IPS DF 4.7 (cell line): ENCODE results near the gene TTC21A.

ENCODE experiments used
- DNase-seq: peaks from one replicate; pipeline ENCODE4 v3.0.0-alpha.2; 2013; ENCODE audit warnings: low spot score; ENCODE audit errors: extremely low read depth

The TTC21A gene

DNA sequence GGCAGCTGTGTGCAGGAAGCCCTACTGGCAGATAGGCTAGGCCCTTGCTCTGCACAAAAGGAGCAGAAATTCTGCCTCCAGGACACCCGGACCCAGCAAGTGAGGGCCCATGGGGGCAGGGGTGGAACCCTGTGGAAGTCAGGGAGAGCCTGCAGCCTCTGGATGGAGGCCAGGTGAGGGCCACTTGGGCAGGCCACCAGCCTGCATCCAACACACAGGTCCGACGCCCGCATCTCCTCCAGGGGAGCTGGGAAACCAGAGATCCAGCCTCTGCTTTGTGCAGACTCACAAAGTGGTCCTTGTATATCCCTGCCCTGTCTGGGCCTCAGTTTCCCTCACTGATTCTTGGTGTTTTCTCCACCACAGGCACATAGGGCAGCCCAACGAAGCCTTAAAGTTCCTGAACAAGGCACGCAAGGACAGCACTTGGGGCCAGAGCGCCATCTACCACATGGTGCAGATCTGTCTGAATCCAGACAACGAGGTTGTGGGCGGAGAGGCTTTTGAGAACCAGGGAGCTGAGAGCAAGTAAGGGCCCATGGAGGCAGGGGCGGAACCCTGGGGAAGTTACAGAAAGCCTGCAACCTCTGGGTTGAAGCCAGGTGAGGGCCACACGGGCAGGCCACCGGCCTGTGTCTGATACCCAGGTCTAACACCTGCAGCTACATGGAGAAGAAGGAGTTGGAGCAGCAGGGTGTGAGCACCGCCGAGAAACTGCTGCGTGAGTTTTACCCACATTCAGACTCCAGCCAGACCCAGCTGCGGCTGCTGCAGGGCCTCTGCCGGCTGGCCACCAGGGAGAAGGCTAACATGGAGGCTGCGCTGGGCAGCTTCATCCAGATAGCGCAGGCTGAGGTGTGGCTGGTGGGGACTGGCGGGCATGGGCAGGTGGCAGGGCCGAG is 29.3 kb downstream of the TTC21A start:
- DNase-seq = no peak

DNA sequence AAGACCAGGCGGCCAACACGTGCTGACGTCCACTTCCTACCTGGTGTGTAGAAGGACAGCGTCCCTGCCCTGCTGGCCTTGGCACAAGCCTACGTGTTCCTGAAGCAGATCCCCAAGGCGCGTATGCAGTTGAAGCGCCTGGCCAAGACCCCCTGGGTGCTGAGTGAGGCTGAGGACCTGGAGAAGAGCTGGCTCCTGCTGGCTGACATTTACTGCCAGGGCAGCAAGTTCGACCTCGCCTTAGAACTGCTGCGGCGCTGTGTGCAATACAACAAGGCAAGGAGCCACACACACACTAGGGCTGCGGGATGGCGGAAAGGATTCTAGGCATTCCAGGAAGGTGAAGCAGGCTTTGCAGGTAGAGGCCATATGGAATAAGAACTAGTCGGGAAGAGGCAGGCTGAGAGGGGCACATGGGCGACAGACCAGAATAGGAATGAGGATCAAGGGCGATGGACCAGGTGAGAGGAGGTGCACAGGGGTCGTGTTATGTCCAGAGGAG is 30.0 kb downstream of the TTC21A start:
- DNase-seq = no peak

- no peak for DNase-seq
Observed at GRCh38 chr3:39137991-39138803, 30.7 kb downstream of the TTC21A start.

GRCh38 chr3:39138804-39139415 is 31.4 kb downstream of the TTC21A start:
- no peak for DNase-seq

DNA sequence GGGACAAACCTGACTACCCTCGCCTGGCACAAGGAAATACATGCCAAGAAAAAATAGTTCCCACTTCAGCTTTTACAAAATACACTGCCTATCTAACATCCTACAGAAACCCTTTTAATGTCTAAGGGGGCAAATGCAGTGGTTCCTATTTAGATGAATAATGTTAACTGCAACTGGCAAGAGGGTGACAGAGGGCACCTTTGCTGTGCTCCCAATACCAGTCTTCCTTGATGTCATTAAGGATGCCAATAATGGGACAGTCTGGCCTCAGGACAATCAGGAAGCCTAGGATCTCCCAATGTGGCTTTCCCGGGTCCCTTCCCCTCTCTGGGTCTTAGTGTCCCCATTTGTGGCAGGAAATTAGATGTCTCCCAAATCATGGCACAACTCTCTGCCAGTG is 32.0 kb downstream of the TTC21A start:
- no peak for DNase-seq

GRCh38 chr3:39140341-39140971 is 33.0 kb downstream of the TTC21A start:
- no peak for DNase-seq

GRCh38 chr3:39141171-39141995 is 33.9 kb downstream of the TTC21A start:
- no peak for DNase-seq

- DNase-seq = no peak
Observed at GRCh38 chr3:39142067-39142466, 34.6 kb downstream of the TTC21A start.

DNA sequence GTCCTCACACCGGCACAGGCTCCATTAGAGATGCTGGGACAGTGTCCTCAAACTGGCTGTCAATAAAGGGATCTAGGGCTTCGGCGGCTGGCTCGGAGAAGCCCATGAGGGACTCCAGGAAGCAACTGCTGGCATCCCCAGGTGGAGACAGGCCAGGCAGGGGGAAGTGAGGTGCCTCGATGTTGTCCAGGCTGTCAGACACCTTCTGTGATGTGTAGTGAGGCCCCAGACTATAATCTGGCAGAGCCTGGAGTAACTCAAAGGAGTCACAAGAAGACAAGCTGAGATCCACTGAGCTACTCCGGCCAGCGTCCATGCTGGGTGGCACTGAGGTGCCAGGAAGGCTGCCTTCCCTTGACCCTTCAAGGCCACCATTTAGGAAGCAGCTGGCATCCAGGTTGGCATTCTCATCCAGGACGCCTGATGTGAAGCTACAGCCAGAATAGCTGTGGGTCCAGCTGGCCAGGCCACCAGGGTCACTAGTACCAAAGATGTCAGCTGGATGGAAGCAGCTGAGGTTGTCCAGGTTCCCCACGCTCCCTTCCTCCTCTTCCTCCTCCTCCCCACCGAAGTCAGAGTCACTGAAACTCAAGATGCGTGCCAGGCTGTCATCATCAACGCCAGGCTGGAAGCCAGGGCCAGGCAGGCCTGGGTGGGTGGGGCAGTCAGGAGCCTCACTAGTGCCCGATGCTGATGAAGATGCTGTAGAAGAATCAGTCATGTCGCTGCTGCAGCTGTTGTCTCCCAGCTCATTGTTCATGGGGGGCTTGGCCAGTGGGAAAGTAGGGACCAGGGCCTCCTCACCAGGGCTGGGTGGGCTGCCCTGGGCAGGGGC is 35.8 kb downstream of the TTC21A start:
- no peak for DNase-seq

DNA sequence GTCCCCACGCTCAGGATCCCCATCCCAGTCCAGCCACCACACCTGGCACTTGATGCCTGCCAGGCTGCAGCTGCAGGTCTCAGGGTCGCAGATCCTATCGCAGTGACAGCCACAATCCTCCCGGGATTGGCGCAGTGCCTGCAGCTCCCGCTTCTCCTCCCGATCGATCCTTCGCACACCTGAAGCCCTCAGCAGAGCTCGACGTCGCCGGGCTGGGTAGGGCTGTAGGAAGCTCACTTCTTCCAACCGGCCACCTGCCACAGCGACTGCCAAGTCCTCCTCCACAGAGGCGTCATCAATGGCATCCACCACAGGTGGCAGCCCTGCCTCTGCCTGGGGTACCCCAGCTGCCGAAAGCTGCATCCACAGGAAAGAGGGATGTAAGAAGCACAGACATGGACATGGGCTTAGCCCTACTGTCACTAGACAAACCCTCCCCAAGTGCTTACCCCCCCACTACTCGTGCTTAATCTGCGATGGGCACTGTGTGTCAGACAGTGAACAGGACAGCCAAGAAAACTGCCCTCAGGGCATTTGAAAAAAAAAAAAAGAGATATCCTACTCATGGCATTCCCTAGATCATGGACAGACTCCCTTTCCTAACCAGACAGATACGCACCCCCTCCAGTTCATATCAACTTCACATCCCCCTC is 36.7 kb downstream of the TTC21A start:
- no peak for DNase-seq

DNA sequence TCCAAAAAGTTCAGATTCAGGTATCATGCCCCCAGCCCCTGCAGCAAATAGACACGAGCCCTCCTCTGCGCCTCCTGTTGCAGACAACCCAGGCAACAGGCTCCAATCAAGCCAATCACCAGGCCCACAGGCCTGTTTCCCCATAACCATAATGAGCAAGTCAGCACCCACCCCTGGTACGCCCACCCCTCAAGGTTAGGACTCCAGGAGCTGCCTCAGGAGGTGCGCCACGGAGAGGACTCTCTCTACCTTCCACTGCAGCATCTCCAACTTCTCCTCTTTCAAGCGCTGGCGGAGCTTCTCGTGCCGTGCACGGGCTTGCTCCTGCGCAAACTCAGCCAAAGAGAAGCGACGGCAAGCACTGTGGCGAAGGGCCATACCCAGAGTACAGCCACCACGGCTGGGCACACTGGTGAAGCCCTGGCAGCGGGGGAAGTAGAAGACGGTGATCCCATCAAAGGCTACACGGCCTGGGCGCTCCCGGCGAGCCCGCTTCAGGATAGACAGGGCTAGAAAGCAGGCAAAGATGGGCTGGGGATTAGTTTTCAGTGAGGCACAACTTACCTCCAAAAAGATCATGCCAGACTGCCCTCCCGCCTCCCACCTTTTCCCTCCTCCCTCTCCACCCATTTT is 37.4 kb downstream of the TTC21A start:
- no peak for DNase-seq

GRCh38 chr3:39146083-39146501 is 38.6 kb downstream of the TTC21A start:
- DNase-seq = no peak

DNA sequence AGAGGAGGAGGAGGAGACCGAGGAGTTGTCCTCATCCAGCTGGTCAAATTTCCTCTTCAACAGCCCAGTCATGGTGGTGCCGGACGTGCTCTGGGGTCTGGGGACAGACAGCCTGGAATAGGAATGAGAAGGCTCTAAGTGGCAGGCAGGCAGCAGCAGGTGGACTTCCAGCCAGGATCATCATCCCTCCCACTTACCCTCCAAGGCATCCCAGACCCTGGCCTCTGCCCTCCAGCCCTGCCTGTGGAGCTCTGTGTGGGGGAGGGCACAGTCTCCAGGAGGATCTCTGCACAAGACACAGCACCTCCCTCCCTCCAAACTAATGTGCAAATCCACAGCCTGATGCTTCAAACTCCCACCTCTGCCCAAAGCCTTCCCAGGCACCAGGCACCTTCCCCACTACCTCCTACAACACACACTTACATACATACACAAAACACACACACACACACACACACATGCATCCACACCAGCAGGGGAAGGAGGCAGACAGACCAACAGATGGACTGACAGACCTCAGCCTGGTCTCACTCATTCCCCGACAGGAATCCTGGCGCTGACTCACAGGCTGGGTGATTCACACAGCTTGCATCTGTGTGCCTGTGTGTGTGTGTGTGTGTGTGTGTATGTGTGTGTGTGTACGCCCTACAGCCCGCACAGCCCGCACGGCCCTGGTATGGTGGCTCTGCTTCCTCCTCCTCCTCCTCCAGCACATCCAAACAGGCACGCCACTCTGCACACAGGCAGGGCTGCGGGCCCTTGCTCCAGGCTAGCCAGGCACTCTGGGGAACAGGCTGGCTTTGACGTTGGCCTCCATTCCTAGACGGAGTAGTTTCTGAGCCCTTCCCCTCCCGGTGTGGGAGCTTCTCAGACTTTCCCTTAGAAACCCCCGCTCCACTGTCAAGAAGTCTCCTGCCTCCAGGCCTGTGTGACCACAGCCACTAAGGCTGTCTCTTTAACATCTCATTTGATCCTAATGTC is 39.4 kb downstream of the TTC21A start:
- DNase-seq = no peak

DNA sequence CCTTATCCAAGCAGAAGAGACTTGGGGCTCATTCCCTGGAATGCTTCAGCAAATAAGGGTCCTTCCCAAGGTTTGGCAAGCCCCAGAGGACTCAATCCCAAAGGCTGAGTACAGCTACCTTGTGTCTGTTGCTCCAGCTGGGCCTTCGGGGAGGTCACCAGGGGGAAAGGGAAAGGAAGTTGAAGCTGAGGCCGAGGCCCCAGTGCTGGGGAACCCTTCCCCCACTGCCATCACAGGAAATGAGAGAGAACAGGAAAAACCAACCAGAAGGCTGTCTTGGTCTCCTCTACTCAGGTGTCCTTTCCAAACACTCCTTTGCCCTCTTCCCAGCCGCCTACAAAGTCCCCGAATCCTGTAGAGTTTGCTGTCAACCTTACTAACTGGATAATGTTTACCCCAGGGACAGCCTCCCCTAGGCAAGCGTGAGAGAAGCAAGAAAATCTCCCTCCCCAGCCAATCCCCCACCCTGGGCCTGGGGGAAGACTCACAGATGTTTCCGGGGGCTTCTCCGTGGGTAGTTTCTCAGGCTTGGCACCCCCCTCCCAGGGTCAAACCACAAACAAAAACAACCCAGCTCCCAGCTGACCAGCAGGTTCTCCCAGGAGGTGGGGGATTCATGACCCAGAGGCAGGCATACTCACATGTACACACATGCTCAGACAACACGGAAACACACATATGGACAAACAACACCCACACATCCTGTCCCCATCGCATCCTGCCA is 40.4 kb downstream of the TTC21A start:
- DNase-seq = no peak

DNA sequence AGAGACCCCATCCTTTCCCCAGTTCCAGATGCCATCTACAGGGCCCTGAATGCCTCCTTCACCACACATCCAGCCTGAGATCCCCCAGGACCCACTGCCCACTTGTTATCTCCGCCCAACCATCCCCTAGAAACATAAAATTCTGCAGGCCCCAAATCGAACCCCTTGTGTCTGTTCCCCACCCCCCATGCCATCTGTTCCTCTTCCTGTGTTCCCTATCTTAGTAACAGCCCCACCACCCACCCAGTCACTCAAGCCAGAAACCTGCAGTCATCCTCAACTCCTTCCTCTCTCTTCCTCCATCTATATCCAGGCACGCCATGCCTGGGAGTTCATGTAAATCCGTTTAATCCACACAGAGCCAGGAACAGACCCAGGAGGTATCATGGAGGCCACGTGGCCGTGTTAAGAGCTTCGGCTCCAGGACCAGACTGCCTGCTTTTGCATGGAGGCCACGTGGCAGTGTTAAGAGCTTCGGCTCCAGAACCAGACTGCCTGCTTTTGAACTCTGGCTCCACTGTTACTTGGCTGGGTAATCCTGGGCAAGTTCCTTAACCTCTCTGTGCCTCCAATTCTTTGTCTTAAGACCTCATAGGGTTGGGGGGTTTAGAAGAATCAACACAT is 41.1 kb downstream of the TTC21A start:
- no peak for DNase-seq

DNA sequence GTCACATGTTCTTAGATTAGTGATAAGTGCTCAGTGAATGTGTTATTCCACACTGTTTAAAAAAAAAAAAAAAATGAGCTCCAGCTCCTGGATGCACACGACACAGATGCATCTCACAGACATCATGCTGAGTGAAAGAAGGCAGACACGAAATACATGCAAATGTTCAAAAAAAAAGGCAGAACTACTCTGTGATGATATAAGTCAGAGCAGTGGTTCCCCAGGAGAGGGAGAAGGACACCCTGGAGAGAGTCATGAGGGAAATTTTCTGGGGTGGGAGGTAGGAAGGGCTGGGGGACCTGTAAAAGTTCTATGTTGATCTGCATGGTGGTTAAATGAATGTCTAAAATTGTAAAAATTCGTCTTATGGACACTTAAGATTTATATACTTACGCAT is 41.6 kb downstream of the TTC21A start:
- DNase-seq = no peak
